Skin epidermis (tissue), 12 donors: ENCODE data around the gene PRR15L.
"Not testable (repeated sequence)": the region's sequence is repeated elsewhere in the genome, so short reads cannot be mapped to it uniquely, and the experiment has no call there.

ENCODE experiments used
- H3K27ac ChIP-seq, 21 experiments: fragments of 200-600 bp; sonication (generic) in 11 of 21; one replicate each; pipeline ENCODE4 v1.5.0; 2020; ENCODE audit warnings: mild to moderate bottlenecking in 3 of 21, inconsistent platforms in 2 of 21, moderate library complexity in 2 of 21
- H3K4me3 ChIP-seq, 7 experiments: fragments of 200-600 bp; sonication (generic) in 2 of 7; one replicate each; pipeline ENCODE4 v1.5.0; 2020; ENCODE audit warnings: inconsistent platforms in 2 of 7, mild to moderate bottlenecking in 2 of 7, moderate library complexity in 1 of 7

PRR15L gene

DNA sequence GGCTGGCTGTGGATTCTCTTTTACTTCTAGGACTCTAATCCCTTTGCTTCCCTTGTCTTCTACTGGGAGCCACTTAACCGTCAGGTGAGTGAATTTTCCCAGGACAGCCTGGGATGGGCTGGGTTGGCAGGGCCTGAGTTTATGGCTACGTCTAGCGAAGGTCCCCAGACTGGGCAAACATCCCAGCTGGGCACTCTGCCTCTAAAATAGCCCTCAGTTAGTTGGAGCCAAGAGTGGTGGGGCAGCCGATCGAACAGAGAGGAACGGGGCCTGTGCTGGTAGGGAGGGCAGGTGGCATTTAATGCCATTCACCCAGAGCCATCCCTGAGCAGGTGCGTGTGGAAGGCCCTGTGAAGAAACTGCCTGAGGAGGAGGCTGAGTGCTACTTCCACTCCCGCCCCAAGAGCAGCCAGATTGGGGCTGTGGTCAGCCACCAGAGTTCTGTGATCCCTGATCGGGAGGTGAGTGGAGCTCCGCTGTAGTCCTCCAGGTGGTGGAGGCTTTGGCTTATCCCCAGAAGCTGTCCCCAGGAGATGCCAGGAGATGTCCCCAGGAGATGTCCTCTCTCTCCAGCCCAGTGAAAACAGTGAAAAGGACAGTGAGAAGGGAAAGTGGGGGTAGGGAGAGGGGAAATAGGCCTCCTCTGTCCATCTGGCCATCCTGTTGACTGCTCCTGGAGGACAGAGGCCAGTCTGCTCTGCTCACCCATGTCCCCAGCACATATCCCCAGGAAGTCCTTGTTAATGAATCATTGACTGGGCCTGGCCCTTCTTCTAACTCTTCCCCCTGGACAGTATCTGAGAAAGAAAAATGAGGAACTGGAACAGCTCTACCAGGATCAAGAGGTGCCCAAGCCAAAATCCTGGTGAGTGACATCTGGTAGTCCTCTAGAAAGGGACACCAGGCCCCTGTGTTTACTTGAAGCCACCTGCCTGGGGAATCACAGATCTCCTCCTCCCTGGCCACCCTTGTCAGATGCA lies 11.9 kb downstream of the PRR15L start:
- Histone ChIP-seq H3K4me3 (no peak overlapping the region), H3K27ac (peak overlapping the region in 9 of 21 experiments; percentile 7 to 69 (median 33))

DNA sequence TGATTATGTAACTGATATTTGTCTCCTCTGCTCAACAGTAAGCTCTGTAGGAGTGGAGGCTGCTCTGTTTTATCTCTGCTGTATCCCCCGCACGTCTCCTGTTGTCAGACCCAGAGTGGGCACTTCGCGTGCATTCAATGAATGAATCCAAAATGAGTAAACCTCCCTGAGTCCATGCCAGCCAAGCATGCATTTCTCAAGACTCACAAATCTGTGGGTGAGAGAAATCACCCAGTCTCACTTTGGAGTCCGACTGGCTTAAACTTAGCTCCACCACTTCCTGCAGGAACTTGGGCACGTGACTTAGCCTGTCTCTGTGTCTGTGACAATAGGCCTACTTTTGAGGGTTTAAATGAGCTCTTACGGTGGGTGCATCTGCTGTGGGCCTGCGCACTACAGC lies 12.6 kb downstream of the PRR15L start:
- H3K4me3 ChIP-seq = no peak overlapping the region
- H3K27ac ChIP-seq = peak overlapping the region in 5 of 21 experiments; percentile 17 to 69 (median 33)

DNA sequence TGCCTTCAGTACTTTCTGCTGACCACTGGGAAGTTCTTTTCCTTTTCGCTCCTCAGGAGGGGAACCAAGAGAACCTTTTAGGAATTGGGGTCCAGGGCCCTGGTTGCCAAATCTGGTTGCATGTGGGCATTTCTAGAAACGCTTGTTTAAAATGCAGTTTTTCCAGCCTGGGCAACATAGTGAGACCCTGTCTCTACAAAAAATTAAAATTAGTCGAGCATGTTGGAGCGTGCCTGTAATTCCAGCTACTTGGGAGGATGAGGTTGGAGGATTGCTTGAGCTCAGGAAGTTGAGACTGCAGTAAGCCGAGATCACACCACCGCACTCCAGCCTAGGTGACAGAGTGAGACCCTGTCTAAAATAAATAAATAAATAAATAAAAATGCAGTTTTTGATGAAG lies 15.1 kb downstream of the PRR15L start:
- peak overlapping the region in 5 of 21 experiments; percentile 73 to 93 (median 83) for H3K27ac ChIP-seq
- peak overlapping the region in 3 of 7 experiments; percentile 58 to 89 (median 78) for H3K4me3 ChIP-seq

DNA sequence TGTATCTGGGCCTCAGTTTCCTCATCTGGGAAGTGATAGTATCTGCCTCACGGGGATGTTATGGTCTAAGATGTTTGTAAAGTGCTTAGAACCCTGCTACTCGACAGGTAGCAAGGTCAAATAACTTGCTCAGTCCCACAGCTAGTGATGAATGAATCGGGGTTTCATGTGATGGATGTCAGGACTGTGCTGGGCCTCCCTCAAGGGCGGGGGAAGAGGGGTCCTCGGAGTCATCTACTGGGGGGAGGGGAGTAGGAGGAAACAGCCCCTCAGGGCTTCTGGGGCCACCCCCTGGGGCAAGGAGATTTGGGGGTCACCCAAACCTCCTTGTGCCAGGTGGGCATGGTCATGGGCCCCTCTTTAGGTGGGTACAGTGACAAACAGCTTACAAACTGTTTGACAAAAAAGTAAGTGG lies 15.6 kb downstream of the PRR15L start:
- peak overlapping the region; percentile 58 to 97 (median 81) for H3K4me3 ChIP-seq
- H3K27ac ChIP-seq = peak overlapping the region in 19 of 21 experiments; percentile 67 to 93 (median 83)

DNA sequence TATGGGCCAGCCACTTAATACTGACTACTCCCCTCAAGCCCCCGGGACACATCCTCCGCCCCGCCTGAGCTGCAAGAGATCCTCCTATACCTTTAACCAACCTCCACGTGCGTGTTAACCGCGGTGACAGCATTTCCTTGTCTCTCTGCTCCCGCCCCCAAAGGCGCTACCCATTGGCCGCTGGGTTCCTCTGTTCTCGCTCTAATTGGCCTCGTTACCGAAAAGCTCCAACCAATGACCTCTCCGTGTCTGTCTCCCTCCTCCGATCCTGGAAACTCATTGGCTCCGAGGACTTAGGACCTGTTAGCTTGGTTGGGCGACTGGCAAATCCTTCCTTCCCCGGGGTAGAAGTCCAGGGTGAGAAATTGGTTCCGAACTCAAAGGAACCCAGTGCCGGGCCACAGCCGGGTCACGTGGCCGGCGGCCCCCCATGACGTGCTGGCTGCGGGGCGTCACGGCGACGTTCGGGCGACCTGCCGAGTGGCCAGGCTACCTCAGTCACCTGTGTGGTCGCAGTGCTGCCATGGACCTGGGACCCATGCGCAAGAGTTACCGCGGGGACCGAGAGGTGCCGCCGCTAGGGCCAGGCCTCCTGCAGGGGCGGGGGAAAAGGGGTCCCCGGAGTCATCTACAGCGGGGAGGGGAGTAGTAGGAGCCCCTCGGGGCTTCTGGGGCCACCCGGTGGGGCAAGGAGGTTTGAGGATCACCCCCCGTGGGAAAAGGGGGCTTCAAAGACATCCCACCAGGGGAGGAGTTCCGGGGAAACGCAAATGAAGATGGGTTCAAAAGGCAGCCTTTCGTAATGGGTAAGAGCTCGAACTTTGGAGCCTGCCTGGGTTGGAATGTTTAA lies 16.2 kb downstream of the PRR15L start, which contains the start of gene PNPO:
Gene PNPO, plus strand, starts transcription at position 326 of the 850 bp plus-strand sequence. Its CDS starts 105 bp downstream, at position 431.
- H3K27ac ChIP-seq = peak within 1 kb of the TSS; percentile 26 to 93 (median 83)
- H3K4me3 ChIP-seq = peak within 1 kb of the TSS; percentile 58 to 97 (median 81)

DNA sequence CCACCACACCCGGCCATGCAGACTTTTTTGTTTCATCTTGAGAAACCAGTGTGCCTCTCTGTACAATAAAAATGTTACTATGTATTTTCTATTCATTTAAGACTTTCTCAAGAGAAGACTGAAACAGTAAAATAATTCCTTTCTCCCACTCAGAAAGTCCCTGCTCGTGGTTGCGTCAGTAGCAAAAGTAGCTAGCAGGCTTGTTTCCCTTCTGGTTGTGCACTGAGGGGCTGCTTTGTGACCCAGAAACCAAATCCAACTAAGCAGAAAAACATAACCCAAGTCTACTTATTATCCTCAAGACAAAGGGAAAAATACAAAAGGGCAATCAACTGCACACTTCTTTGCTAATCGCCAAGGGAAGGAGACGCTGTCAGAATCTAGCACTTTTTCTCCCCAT lies 19.7 kb downstream of the PRR15L start:
- Histone ChIP-seq H3K27ac (no peak overlapping the region), H3K4me3 (no peak overlapping the region)

DNA sequence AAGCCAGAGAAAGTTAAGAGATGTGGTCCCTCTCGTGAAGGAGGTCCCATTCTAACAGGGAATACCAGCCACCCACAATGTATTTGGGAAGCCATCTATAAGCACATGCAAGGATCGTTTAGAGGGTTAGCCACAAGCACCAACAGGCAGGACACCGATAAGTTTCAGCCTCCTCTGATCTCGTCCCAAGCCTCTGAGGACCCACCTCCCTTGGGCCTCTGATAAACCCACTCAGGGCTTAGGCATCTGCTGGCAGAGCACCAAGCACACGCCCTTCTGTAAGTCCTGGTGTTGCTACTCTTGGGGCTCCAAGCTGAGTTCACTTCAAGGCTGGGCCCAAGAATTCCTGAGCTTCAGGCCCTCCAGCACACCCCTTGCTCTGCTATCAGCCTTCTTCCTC lies 21.7 kb downstream of the PRR15L start:
- Histone ChIP-seq H3K4me3 (no peak overlapping the region), H3K27ac (no peak overlapping the region)

DNA sequence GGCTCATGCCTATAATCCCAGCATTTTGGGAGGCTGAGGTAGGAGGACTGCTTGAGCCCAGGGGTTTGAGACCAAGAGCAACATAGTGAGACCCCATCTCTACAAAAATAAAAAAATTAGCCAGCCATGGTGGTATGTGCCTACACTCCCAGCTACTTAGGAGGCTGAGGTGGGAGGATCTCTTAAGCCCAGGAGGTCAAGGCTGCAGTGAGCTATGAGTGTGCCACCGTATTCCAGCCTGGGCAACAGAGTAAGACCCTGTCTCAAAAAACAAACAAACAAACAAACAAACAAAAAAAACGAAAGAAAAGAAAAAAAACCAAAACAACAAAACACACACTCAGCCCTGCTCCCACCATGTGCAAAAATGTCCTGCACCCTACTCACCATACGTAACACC lies 22.2 kb downstream of the PRR15L start:
- not testable (repeated sequence) for H3K4me3 ChIP-seq

DNA sequence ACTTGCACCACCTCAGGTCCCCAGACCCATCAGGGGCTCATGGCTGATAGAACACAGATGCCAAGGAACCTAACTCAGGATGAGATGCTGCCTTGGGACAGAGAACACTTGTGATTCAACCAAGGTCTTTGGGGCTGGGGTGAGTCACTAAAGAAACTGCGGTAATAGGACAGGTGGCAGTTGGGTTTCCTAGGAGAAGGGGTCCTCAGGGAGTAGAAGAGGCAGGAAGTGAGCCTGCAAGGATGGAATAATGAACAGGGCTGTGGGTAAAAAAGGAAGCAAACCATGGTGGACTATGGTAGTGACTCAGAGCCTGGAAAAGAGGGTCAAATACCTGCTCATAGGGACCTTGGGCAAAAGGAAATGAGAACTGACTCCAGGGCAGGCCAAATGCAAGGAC lies 22.8 kb downstream of the PRR15L start:
- H3K4me3 ChIP-seq = no peak overlapping the region

More for the DNA sequence above, 22.2 kb downstream of the PRR15L start:
- H3K27ac ChIP-seq = not testable (repeated sequence)

DNA sequence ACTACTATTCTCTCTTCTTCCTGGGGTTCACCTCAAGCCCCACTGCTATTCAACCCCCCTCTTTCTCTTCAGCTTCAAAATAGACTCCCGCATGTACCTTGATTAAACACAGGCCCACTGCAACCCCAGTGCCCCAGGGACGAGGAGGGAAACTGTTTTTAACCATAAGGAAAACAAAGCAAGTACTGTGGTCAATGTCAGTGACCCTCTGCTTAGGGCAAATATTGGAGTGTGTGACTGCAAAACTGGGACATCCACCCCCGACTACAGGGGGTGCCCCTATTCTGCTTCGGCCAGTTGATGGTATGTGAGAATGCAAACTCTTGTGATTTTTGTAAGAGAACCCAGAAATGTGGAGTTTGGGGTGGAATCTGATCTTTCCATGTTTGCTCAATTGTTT lies 25.8 kb downstream of the PRR15L start:
- Histone ChIP-seq H3K4me3 (no peak overlapping the region), H3K27ac (no peak overlapping the region)

More for the DNA sequence above, 22.8 kb downstream of the PRR15L start:
- no peak overlapping the region for H3K27ac ChIP-seq

DNA sequence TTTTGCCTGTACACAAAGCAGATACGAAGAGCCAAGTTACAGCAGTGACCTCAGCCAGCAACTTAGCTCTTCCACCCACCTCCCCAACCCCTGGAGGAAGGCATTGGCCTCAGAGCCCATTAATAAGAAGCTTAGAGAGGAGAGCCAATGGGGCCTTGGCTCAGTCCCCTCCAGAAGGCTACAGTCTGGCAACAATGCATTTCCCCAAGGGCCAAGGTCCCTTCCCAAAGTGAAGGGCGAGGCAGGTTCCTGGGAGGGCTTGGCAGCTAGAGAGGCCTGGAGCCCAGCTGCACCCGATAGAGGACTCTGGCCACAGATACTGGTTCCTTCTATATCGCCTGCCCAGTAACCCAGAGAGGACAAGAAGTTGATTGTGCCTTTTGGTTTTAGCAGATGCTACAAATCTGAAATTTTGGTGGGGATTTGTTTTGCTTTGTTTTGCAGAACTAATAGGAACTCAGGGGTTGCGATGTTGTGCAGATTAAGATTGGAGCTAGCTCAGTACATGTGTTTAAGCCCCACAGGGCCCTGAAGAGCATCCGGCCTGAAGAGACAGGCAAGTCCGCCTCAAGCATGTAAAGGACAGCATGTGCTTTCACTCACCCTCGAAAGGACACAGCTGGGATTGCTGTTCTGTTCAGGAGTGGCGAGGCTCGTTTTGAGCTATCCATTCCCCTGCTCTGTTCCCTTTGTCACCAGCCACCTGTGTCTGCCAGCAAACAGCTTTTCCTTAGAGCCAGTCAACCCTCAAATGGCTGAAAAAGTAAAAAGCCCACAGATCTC lies 28.3 kb downstream of the PRR15L start:
- Histone ChIP-seq H3K27ac (peak overlapping the region in 2 of 21 experiments; percentile 34 to 65), H3K4me3 (no peak overlapping the region)

DNA sequence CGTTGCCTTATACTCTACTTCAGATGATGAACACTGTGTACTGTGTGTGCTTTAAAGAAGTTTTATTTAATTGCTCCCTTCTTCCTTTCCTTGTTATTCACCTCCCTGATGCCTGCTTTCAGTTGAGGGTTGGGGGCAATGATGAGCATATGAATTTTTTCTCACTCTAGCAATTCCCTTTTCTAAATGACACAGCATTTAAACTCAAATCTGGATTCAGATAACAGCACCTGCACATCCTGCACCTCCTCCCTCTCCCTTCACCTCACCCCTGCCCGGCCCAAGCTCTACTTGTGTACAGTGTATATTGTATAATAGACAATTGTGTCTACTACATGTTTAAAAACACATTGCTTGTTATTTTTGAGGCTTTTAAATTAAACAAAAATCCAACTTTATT lies 29.3 kb downstream of the PRR15L start:
- Histone ChIP-seq H3K4me3 (no peak overlapping the region), H3K27ac (no peak overlapping the region)

DNA sequence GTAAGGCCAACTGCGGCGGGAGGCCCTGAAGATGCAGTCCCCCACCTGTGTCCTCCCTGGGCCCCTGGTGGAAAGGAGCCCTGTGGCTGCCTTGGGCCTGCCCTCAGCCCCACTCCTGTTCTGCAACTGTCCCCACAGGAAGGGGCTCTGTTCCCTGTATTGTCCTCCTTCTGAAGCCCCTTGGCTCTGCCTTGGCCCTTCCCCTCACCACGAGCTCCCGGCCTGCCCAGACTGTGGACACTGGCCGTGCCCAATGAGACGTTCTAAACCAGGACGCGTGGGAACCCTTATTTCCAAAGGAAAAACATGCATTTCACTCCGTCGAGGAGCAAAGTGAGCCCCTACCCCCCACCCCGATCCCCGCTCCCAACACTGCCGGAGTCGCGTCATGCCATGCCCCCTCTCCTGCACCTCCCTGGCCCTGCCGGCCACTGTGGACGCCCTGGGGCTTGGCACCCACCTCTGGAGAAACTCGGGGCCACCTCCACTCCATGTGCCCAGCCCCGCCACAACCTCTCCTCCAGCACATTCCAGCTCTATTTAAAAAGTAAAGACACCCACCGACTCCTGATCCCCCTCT lies 29.8 kb downstream of the PRR15L start:
- no peak overlapping the region for H3K4me3 ChIP-seq
- no peak overlapping the region for H3K27ac ChIP-seq

DNA sequence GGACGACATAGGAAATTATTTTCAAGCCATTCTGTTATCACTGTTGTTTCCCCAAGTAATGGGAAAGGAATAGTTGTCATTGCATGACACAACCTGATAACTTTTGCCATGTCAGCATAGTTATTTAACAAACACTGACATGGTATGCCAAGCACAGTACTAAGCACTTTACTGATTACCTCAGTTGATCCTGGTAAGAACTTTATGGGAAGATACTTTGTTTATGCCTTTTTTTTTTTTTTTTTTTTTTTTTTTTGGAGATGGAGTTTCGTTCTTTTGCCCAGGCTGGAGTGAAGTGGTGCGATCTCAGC lies 32.0 kb downstream of the PRR15L start:
- no peak overlapping the region for H3K27ac ChIP-seq
- H3K4me3 ChIP-seq = no peak overlapping the region

DNA sequence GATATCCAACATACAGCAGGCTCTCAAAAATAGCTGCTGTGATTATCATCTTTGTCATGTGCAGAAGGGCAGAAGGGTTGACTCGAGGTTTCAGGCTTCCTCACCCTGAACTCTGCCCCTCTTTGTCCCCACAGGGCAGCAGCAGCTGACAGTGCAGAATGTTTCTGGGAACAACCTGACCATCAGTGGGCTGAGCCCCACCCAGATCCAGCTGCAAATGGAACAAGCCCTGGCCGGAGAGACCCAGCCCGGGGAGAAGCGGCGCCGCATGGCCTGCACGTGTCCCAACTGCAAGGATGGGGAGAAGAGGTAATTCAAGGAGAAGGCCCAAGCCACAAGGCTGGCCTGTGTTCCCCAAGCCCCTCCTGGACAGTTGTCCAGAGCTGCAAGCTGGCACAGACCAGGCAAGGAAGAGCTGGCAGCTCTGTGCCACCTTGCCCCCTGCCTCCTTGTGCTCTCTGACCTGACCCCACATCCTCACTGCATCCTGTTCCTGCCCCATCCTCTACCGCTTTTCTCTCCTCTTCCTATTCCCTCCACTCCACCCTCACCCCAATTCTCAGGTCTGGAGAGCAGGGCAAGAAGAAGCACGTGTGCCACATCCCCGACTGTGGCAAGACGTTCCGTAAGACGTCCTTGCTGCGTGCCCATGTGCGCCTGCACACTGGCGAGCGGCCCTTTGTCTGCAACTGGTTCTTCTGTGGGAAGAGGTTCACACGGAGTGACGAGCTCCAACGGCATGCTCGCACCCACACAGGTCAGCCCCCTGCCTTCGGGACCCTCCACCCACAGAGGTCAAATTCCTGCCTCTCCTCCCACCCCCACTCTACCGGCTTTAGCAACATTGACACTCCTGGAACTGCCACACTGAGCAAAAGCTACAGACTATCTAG lies 32.7 kb downstream of the PRR15L start:
- Histone ChIP-seq H3K4me3 (no peak overlapping the region), H3K27ac (no peak overlapping the region)

DNA sequence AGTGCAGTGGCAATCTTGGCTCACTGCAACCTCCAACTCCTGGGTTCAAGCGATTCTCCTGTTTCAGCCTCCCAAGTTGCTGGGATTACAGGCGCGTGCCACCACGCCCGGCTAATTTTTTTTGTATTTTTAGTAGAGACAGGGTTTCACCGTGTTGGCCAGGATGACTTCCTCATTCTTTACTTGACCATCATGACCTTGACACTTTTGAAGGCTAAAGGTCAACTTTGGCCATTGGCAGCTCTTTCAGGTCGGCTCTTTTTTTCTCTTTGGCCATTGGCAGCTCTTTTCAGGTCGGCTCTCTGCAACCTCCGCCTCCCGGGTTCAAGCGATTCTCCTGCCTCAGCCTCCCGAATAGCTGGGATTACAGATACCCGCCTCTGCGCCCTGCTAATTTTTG lies 37.8 kb downstream of the PRR15L start:
- H3K4me3 ChIP-seq, H3K27ac ChIP-seq: not testable (repeated sequence)

DNA sequence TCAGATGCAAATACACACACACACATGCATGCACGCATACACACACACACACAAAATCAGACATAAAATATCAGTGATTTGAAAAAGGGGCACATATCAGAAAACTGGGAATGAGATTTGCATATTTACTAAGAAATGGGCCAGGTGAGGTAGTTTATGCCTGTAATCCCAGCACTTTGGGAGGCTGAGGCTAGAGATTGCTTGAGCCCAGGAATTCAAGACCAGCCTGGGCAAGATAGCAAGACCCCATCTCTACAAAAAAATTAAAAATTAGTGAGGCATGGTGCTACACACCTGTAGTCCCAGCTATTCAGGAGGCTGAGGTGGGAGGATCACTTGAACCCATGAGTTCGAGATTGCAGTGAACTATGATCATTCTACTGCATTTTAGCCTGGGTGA lies 38.7 kb downstream of the PRR15L start:
- H3K4me3 ChIP-seq = no peak overlapping the region
- H3K27ac ChIP-seq = no peak overlapping the region

DNA sequence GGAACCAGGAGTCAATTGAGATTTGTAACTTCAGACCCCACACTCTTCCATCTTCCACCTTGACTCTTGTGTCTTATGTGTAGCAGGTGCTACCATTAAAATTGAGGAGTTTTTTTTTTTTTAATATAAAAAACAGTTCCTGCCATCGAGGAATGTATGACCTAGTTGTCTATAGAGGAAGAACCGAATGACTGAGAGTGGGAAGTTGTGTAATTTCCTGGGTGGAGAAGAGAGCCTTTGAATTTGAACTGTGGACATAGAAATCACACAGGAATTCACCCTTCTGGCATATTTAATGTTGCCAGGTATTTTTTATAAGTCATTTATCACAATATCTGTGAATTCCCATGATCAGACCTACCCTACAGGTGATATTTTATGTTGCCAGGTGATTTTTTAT lies 39.7 kb downstream of the PRR15L start:
- Histone ChIP-seq H3K4me3 (no peak overlapping the region), H3K27ac (no peak overlapping the region)
